B cell (primary cell): ENCODE results near the gene FAM204A. TPM values are rescaled to one million over a fixed set of nuclear protein-coding genes. Genes with fewer than 3 reads are reported as not detected.

ENCODE experiments used
- ATAC-seq: fragments of 200-7000 bp; cut with Tn5 transposase; one replicate; pipeline ENCODE4 v1.10.0; 2021; ENCODE audit warnings: low read depth, mild to moderate bottlenecking, moderate number of reproducible peaks, moderate library complexity
- CTCF ChIA-PET: fragments of 350-600 bp; sonication (Branson Sonifier 250); formaldehyde crosslinking; loops from one replicate; lab custom pipeline; 2021; ENCODE audit warnings: antibody characterized with exemption, inconsistent platforms; lab: Charles Lee
- POLR2A ChIA-PET: fragments of 350-600 bp; sonication (Branson Sonifier 250); formaldehyde crosslinking; loops from one replicate; lab custom pipeline; 2021; ENCODE audit warnings: antibody characterized with exemption; lab: Charles Lee
- DNase-seq: peaks from one replicate; pipeline ENCODE4 v3.0.0; 2013
- H2AFZ ChIP-seq: 2 replicates; pipeline ENCODE4 v1.6.1; 2012; ENCODE audit warnings: mild to moderate bottlenecking, low read depth, low read length; ENCODE audit not compliant: insufficient read depth, poor library complexity, severe bottlenecking
- H3K27ac ChIP-seq, 2 donors: 1 replicate in 1 of 2; 2 replicates in 1 of 2; pipeline ENCODE4 v1.5.1; 2012 to 2013; ENCODE audit warnings: low read length in 2 of 2, mild to moderate bottlenecking in 2 of 2, moderate library complexity in 1 of 2
- H3K27me3 ChIP-seq, 4 experiments: fragments of 200-600 bp in 1 of 4; sonication (generic) in 1 of 4; replicated peaks in 1 of 4; 1 replicate in 2 of 4; 2 replicates in 2 of 4; pipeline versions ENCODE4 v1.6.1 to v1.7.0; 2013 to 2016; ENCODE audit warnings: low read length in 3 of 4, mild to moderate bottlenecking in 2 of 4, mixed read lengths in 1 of 4, moderate library complexity in 1 of 4; ENCODE audit not compliant: insufficient read depth in 4 of 4, control insufficient read depth in 3 of 4; ENCODE audit errors: control extremely low read depth in 1 of 4
- H3K36me3 ChIP-seq, 2 experiments: replicated peaks in 1 of 2; 1 replicate in 1 of 2; 2 replicates in 1 of 2; pipeline versions ENCODE4 v1.6.1 to v1.7.1; 2013; ENCODE audit warnings: low read length in 1 of 2; ENCODE audit not compliant: insufficient read depth in 2 of 2, control insufficient read depth in 1 of 2; ENCODE audit errors: control extremely low read depth in 1 of 2, extremely low read depth in 1 of 2
- H3K4me1 ChIP-seq, 2 donors: fragments of 200-600 bp in 1 of 2; sonication (generic) in 1 of 2; 1 replicate in 1 of 2; 2 replicates in 1 of 2; pipeline versions ENCODE4 v1.5.1 to v1.6.1; 2013 to 2017; ENCODE audit warnings: low read length in 2 of 2; ENCODE audit not compliant: control insufficient read depth in 2 of 2, insufficient read depth in 2 of 2
- H3K4me2 ChIP-seq: replicated peaks from 2 replicates; pipeline ENCODE3; 2012; ENCODE audit warnings: mild to moderate bottlenecking, low read depth, low read length; ENCODE audit not compliant: poor library complexity, severe bottlenecking
- H3K4me3 ChIP-seq, 5 experiments: fragments of 200-600 bp in 1 of 5; sonication (generic) in 1 of 5; 1 replicate in 3 of 5; 2 replicates in 2 of 5; pipeline versions ENCODE4 v1.5.1 to v1.7.0; 2011 to 2016; ENCODE audit warnings: low read length in 4 of 5, mild to moderate bottlenecking in 4 of 5, low read depth in 2 of 5, control low read depth in 1 of 5, moderate library complexity in 1 of 5; ENCODE audit not compliant: insufficient read depth in 1 of 5; ENCODE audit errors: control extremely low read depth in 1 of 5, extremely low read depth in 1 of 5
- H3K79me2 ChIP-seq: fragments of 200-600 bp; sonication (generic); one replicate; pipeline ENCODE4 v1.6.0; 2016; ENCODE audit warnings: low read length; ENCODE audit not compliant: control insufficient read depth, insufficient read depth
- H3K9ac ChIP-seq: fragments of 200-600 bp; sonication (generic); 2 replicates; pipeline ENCODE4 v1.6.1; 2017; ENCODE audit warnings: mild to moderate bottlenecking, low read length, moderate library complexity
- H3K9me3 ChIP-seq, 3 donors: one replicate each; pipeline versions ENCODE4 v1.6.1 to v1.7.1; 2013; ENCODE audit warnings: low read length in 2 of 3; ENCODE audit not compliant: control insufficient read depth in 2 of 3, insufficient read depth in 1 of 3; ENCODE audit errors: control extremely low read depth in 1 of 3
- H4K20me1 ChIP-seq: 2 replicates; pipeline ENCODE4 v1.6.0; 2012; ENCODE audit warnings: mild to moderate bottlenecking, low read length; ENCODE audit not compliant: insufficient read depth, control insufficient read depth, poor library complexity, severe bottlenecking
- H3K27ac Mint-ChIP-seq: one replicate; pipeline ENCODE4 v1.8.0; 2021; ENCODE audit warnings: mixed read lengths
- H3K27me3 Mint-ChIP-seq: one replicate; pipeline ENCODE4 v1.8.0; 2021; ENCODE audit warnings: mixed read lengths
- H3K4me1 Mint-ChIP-seq: one replicate; pipeline ENCODE4 v1.8.0; 2021; ENCODE audit warnings: mixed read lengths
- H3K4me3 Mint-ChIP-seq: one replicate; pipeline ENCODE4 v1.8.0; 2021; ENCODE audit warnings: mixed read lengths
- H3K9me3 Mint-ChIP-seq: one replicate; pipeline ENCODE4 v1.8.0; 2022; ENCODE audit warnings: mixed read lengths; ENCODE audit not compliant: insufficient read depth
- EZH2 ChIP-seq: IDR thresholded peaks from 2 replicates; pipeline ENCODE4 v1.6.1; 2012; ENCODE audit warnings: borderline replicate concordance, low read depth, mild to moderate bottlenecking, moderate library complexity, low read length; ENCODE audit not compliant: insufficient read depth, poor library complexity, severe bottlenecking
- WGBS: methylation state at CpG from one replicate; pipeline ENCODE4 v1.1.5; 2013; ENCODE audit warnings: missing lambda C conversion rate; ENCODE audit not compliant: insufficient coverage; 5-methylcytosine and 5-hydroxymethylcytosine counted together
- intact Hi-C: fragments of 100-400 bp; cut with micrococcal nuclease; formaldehyde crosslinking; loops from one replicate; pipeline ENCODE4 v1.10.0; 2022
- polyA plus RNA-seq: library from polyadenylated mRNA; depleted of rRNA; stranded (reverse); fragments of >200 nt; gene quantifications from 2 replicates; pipeline ENCODE4 v1.2.3, GENCODE V29; 2012
- total RNA-seq, 2 donors: library from RNA; stranded (reverse); fragments of 120-200 nt in 1 of 2; gene quantifications; 1 replicate in 1 of 2; 2 replicates in 1 of 2; pipeline versions ENCODE4 v1.2.3 to v1.2.4, GENCODE V29; 2013 to 2022
- TF ChIP-seq, protein P1 (sequence below): fragments of 200-600 bp; IDR thresholded peaks from one replicate; pipeline ENCODE4 v1.8.0; 2022; ENCODE audit warnings: antibody characterized with exemption, mild to moderate bottlenecking

FAM204A gene
- total and polyA plus RNA-seq, 2 donors (not counting 1 experiment from before 2014, with no cell fraction given), result 14.2 to 79.8 TPM

GRCh38 chr10:118273662-118274061 lies 68.5 kb downstream of the FAM204A start:
- Histone ChIP-seq H3K27ac (no peak overlapping the region), H3K9me3 (peaks cover 0 to 19% (median 7%) of the 10 kb centered on the region in 3 donors), H2AFZ (no peak overlapping the region), H3K27me3 (peaks cover 0 to 13% (median 7%) of the 10 kb centered on the region in 4 experiments), H3K36me3 (no peaks in the 10 kb centered on the region), H3K9ac (no peak overlapping the region), H4K20me1 (no peaks in the 10 kb centered on the region), H3K79me2 (no peaks in the 10 kb centered on the region), H3K4me3 (no peak overlapping the region), H3K4me2 (no peak overlapping the region), H3K4me1 (no peaks in the 10 kb centered on the region)
- no peaks in the 10 kb centered on the region for H3K9me3 Mint-ChIP-seq
- DNase-seq (no peak), ATAC-seq (no peak)
- H3K4me1 Mint-ChIP-seq, result no peaks in the 10 kb centered on the region
- intact Hi-C loops, result no loop called here
- no peak overlapping the region for H3K27ac Mint-ChIP-seq
- no CpG with 5 or more reads among the region's 1 CpG for WGBS
- no peak overlapping the region for H3K4me3 Mint-ChIP-seq
- ChIA-PET CTCF (no interaction called here), POLR2A (no interaction called here)
- TF ChIP-seq, protein P1, sequence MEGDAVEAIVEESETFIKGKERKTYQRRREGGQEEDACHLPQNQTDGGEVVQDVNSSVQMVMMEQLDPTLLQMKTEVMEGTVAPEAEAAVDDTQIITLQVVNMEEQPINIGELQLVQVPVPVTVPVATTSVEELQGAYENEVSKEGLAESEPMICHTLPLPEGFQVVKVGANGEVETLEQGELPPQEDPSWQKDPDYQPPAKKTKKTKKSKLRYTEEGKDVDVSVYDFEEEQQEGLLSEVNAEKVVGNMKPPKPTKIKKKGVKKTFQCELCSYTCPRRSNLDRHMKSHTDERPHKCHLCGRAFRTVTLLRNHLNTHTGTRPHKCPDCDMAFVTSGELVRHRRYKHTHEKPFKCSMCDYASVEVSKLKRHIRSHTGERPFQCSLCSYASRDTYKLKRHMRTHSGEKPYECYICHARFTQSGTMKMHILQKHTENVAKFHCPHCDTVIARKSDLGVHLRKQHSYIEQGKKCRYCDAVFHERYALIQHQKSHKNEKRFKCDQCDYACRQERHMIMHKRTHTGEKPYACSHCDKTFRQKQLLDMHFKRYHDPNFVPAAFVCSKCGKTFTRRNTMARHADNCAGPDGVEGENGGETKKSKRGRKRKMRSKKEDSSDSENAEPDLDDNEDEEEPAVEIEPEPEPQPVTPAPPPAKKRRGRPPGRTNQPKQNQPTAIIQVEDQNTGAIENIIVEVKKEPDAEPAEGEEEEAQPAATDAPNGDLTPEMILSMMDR, result no peak
- no peak for TF ChIP-seq EZH2
- H3K27me3 Mint-ChIP-seq, result peaks cover 23% of the 10 kb centered on the region

- no peak overlapping the region for H2AFZ ChIP-seq
- TF ChIP-seq EZH2, result no peak
- TF ChIP-seq, protein P1, result no peak
- Mint-ChIP-seq H3K4me3 (no peak overlapping the region), H3K4me1 (no peaks in the 10 kb centered on the region), H3K27me3 (peaks cover 31% of the 10 kb centered on the region), H3K27ac (no peak overlapping the region), H3K9me3 (no peaks in the 10 kb centered on the region)
- DNase-seq (no peak), ATAC-seq (no peak)
- H3K27me3 ChIP-seq, result peaks cover 0 to 13% (median 8%) of the 10 kb centered on the region in 4 experiments
- no CpG with 5 or more reads among the region's 4 CpGs for WGBS
- POLR2A ChIA-PET, result no interaction called here
- no peaks in the 10 kb centered on the region for H4K20me1 ChIP-seq
- no peaks in the 10 kb centered on the region for H3K36me3 ChIP-seq
- no peak overlapping the region for H3K4me3 ChIP-seq
- no peak overlapping the region for H3K9ac ChIP-seq
- intact Hi-C loops, result no loop called here
- H3K4me2 ChIP-seq, result no peak overlapping the region
- CTCF ChIA-PET, result no interaction called here
- no peaks in the 10 kb centered on the region for H3K79me2 ChIP-seq
- H3K9me3 ChIP-seq, result peaks cover 0 to 11% (median 3%) of the 10 kb centered on the region in 3 donors
- no peaks in the 10 kb centered on the region for H3K4me1 ChIP-seq
- no peak overlapping the region for H3K27ac ChIP-seq
Measured at GRCh38 chr10:118272767-118273166, 69.4 kb downstream of the FAM204A start.
